ENCODE measurements around the gene ENPEP. TPM values are rescaled to one million over a fixed set of nuclear protein-coding genes. Genes with fewer than 3 reads are reported as not detected.
A peak's percentile ranks its signal among the peaks of the same experiment; 100 is the strongest.

ENPEP gene
- total RNA-seq, 4 donors from 2014 or later = 2.0 to 6.6 (median 2.4) TPM

- Histone ChIP-seq H3K4me3 (replicated peaks in 1 of 3) (no peak overlapping the region), H3K9me3 (no peaks in the 10 kb centered on the region), H3K27ac (no peak overlapping the region), H3K36me3 (no peaks in the 10 kb centered on the region), H3K27me3 (no peaks in the 10 kb centered on the region), H3K4me1 (no peaks in the 10 kb centered on the region)
- 82 to 84% methylated on average over 8 of the region's 8 CpGs for WGBS, 2 donors
- no peak for DNase-seq
- intact Hi-C loops (cut with DNase I) = no loop called here
- TF ChIP-seq CTCF (IDR thresholded peaks at IDR 0.05) (no peak), POLR2A (IDR thresholded peaks at IDR 0.05) (peak in 1 of 2 donors; percentile 7)
These were observed 4.1 kb downstream of the ENPEP start for GRCh38 chr4:110480031-110480549.

GRCh38 chr4:110480746-110481271, 4.9 kb downstream of the ENPEP start:
- Histone ChIP-seq H3K27me3 (no peaks in the 10 kb centered on the region), H3K4me3 (replicated peaks in 1 of 3) (no peak overlapping the region), H3K4me1 (no peaks in the 10 kb centered on the region), H3K36me3 (no peaks in the 10 kb centered on the region), H3K9me3 (no peaks in the 10 kb centered on the region), H3K27ac (peak overlapping the region in 1 of 3 donors; percentile 10)
- 76 to 78% methylated on average over 6 of the region's 6 CpGs for WGBS, 2 donors
- no peak for TF ChIP-seq POLR2A (IDR thresholded peaks at IDR 0.05)
- no peak for TF ChIP-seq CTCF (IDR thresholded peaks at IDR 0.05)
- no peak for DNase-seq
- intact Hi-C loops (cut with DNase I) = no loop called here

- no peaks in the 10 kb centered on the region for H3K27me3 ChIP-seq
- no peak for TF ChIP-seq POLR2A (IDR thresholded peaks at IDR 0.05)
- no peak for TF ChIP-seq CTCF (IDR thresholded peaks at IDR 0.05)
- no peaks in the 10 kb centered on the region for H3K4me1 ChIP-seq
- H3K36me3 ChIP-seq = no peaks in the 10 kb centered on the region
- intact Hi-C loops (cut with DNase I) = no loop called here
- H3K9me3 ChIP-seq = no peaks in the 10 kb centered on the region
- no peak overlapping the region for H3K27ac ChIP-seq
- 83 to 89% methylated on average over 5 of the region's 5 CpGs for WGBS, 2 donors
- no peak overlapping the region for H3K4me3 ChIP-seq (replicated peaks in 1 of 3)
- DNase-seq = no peak
These were observed 7.6 kb downstream of the ENPEP start for GRCh38 chr4:110483516-110483915.

- H3K27ac ChIP-seq = no peak overlapping the region
- no peak overlapping the region for H3K4me3 ChIP-seq (replicated peaks in 1 of 3)
- no peaks in the 10 kb centered on the region for H3K36me3 ChIP-seq
- no peaks in the 10 kb centered on the region for H3K27me3 ChIP-seq
- H3K9me3 ChIP-seq = no peaks in the 10 kb centered on the region
- no peaks in the 10 kb centered on the region for H3K4me1 ChIP-seq
- WGBS, 2 donors = 80 to 84% methylated on average over 2 of the region's 2 CpGs
- DNase-seq = no peak
- TF ChIP-seq POLR2A (IDR thresholded peaks at IDR 0.05) (no peak), CTCF (IDR thresholded peaks at IDR 0.05) (no peak)
- intact Hi-C loops (cut with DNase I) = no loop called here
These were observed 8.1 kb downstream of the ENPEP start for GRCh38 chr4:110484029-110484428.

GRCh38 chr4:110484767-110485166, 8.8 kb downstream of the ENPEP start:
- no peaks in the 10 kb centered on the region for H3K4me1 ChIP-seq
- H3K27me3 ChIP-seq = no peaks in the 10 kb centered on the region
- intact Hi-C loops (cut with DNase I) = no loop called here
- H3K4me3 ChIP-seq (replicated peaks in 1 of 3) = no peak overlapping the region
- H3K36me3 ChIP-seq = no peaks in the 10 kb centered on the region
- TF ChIP-seq POLR2A (IDR thresholded peaks at IDR 0.05) (no peak), CTCF (IDR thresholded peaks at IDR 0.05) (no peak)
- H3K9me3 ChIP-seq = no peaks in the 10 kb centered on the region
- no peak overlapping the region for H3K27ac ChIP-seq
- DNase-seq = no peak
- WGBS, 2 donors = 73 to 74% methylated on average over 5 of the region's 5 CpGs

Data from thyroid gland (tissue), 4 donors.